Right lobe of liver (tissue), 4 donors: ENCODE measurements around the gene DYNLT2B.

ENCODE experiments used
- POLR2A ChIP-seq: fragments of 450-650 bp; IDR thresholded peaks from one replicate; pipeline ENCODE4 v1.6.1; 2017; ENCODE audit warnings: antibody characterized with exemption, mild to moderate bottlenecking
- TF ChIP-seq, protein P1 (sequence below), 4 donors: fragments of 200-600 bp in 3 of 4; fragments of 450-650 bp in 1 of 4; IDR thresholded peaks; one replicate each; pipeline versions ENCODE4 v1.5.1 to v1.8.0; 2016 to 2022; ENCODE audit warnings: antibody characterized with exemption in 4 of 4, mild to moderate bottlenecking in 2 of 4
- donor health status: DM: no; HTN: no; CAD: no.
- donor health status: DM: no; HTN: no; CAD: no.
- donor health status: DM: no; HTN: yes; CAD: no.

DNA sequence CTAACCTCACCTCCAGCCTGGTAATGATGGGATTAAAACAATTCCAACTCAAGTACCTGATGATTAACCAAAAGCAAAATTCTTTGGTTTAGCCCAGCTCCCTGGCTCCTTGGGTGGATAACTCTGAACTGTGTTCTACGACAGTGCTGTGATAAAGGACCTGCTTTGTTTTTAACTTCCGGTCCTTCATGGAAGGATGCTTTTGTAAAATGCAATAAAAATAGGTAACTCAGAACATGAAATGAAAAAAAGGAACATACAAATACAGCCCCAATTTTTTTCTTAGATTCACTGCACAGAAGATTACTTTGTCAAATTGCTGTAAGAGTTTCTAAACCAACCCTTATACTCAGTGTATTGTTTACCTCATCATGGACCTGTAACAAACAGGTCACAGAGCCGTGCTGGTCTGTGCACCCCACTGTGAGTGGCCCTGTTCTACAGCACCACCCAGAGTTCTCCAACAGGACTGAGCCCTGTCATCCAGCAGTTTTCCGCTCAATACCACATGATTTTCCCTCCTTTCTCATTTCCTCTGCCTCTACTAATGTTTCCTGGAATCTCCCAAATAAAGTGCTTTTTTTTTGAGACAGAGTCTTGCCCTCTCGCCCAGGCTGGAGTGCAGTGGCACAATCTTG, 25.6 kb downstream of the DYNLT2B start:
- TF ChIP-seq, protein P1, sequence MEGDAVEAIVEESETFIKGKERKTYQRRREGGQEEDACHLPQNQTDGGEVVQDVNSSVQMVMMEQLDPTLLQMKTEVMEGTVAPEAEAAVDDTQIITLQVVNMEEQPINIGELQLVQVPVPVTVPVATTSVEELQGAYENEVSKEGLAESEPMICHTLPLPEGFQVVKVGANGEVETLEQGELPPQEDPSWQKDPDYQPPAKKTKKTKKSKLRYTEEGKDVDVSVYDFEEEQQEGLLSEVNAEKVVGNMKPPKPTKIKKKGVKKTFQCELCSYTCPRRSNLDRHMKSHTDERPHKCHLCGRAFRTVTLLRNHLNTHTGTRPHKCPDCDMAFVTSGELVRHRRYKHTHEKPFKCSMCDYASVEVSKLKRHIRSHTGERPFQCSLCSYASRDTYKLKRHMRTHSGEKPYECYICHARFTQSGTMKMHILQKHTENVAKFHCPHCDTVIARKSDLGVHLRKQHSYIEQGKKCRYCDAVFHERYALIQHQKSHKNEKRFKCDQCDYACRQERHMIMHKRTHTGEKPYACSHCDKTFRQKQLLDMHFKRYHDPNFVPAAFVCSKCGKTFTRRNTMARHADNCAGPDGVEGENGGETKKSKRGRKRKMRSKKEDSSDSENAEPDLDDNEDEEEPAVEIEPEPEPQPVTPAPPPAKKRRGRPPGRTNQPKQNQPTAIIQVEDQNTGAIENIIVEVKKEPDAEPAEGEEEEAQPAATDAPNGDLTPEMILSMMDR (IDR thresholded peaks at IDR 0.05): no peak
- TF ChIP-seq POLR2A: no peak
